Measurements from ENCODE around the gene FRMPD1.

The FRMPD1 gene

DNA sequence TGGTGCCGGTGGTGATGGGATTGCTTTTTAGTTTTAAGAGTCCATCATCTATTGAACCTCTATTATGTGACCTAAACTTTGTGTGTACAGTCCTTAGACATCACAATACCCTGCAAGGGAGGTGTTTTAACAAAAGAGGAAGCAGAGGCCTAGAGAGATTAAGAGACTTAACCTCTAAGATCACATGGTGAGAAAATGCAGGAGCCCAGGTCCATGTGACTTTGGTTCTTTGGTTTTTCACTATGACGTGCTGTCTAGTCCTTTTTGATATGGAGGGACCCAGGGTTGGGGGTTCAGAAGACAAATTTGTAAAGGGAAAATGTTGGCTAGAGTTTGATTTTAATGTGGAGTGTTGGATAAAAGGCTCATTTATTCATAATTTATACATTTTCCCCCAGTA lies 68.8 kb downstream of the FRMPD1 start:
- in situ Hi-C loops (cut with MboI; ENCODE audit: low sequenced_read_pairs, unreplicated experiment), result no loop called here
- peak; percentile 46 for DNase-seq (ENCODE audit: low spot score)
- TF ChIP-seq, protein P1, sequence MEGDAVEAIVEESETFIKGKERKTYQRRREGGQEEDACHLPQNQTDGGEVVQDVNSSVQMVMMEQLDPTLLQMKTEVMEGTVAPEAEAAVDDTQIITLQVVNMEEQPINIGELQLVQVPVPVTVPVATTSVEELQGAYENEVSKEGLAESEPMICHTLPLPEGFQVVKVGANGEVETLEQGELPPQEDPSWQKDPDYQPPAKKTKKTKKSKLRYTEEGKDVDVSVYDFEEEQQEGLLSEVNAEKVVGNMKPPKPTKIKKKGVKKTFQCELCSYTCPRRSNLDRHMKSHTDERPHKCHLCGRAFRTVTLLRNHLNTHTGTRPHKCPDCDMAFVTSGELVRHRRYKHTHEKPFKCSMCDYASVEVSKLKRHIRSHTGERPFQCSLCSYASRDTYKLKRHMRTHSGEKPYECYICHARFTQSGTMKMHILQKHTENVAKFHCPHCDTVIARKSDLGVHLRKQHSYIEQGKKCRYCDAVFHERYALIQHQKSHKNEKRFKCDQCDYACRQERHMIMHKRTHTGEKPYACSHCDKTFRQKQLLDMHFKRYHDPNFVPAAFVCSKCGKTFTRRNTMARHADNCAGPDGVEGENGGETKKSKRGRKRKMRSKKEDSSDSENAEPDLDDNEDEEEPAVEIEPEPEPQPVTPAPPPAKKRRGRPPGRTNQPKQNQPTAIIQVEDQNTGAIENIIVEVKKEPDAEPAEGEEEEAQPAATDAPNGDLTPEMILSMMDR (IDR thresholded peaks at IDR 0.05; ENCODE audit: borderline replicate concordance, control extremely low read depth, extremely low read depth, insufficient read depth, missing control alignments), result no peak

- no peak for DNase-seq (ENCODE audit: low spot score)
- in situ Hi-C loops (cut with MboI; ENCODE audit: low sequenced_read_pairs, unreplicated experiment), result loop anchor here (25.0 kb wide), 1 partner anchor 635 kb away; no protein-coding TSS in a partner anchor
- TF ChIP-seq, protein P1 (IDR thresholded peaks at IDR 0.05; ENCODE audit: borderline replicate concordance, control extremely low read depth, extremely low read depth, insufficient read depth, missing control alignments), result no peak
Observed at GRCh38 chr9:37727013-37727412, 76.3 kb downstream of the FRMPD1 start.

DNA sequence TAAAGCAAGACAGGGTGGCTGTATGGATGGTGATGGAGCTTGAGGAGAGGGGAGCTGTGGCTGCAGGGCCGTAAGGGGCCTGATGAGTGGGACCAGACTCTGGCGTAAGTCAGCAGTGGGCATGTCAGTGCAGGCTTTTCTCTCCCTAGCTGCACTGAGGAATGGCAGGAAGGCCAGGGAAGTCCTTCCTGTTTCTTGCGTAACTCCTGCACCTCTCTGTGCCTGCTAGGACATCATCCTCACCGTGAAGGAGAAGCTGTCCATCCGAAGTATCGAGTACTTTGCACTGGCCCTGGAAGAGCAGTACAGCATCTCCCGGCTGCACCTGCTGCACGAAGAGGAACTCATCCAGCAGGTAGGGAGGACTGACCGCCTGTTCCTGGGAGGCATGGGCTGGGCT lies 78.7 kb downstream of the FRMPD1 start:
- DNase-seq (ENCODE audit: low spot score), result no peak
- TF ChIP-seq, protein P1 (IDR thresholded peaks at IDR 0.05; ENCODE audit: borderline replicate concordance, control extremely low read depth, extremely low read depth, insufficient read depth, missing control alignments), result no peak
- in situ Hi-C loops (cut with MboI; ENCODE audit: low sequenced_read_pairs, unreplicated experiment), result loop anchor here (25.0 kb wide), 1 partner anchor 633 kb away; no protein-coding TSS in a partner anchor

- DNase-seq (ENCODE audit: low spot score), result no peak
- in situ Hi-C loops (cut with MboI; ENCODE audit: low sequenced_read_pairs, unreplicated experiment), result loop anchor here (25.0 kb wide), 1 partner anchor 632 kb away; no protein-coding TSS in a partner anchor
- TF ChIP-seq, protein P1 (IDR thresholded peaks at IDR 0.05; ENCODE audit: borderline replicate concordance, control extremely low read depth, extremely low read depth, insufficient read depth, missing control alignments), result no peak
Observed at GRCh38 chr9:37730256-37730655, 79.5 kb downstream of the FRMPD1 start.

DNA sequence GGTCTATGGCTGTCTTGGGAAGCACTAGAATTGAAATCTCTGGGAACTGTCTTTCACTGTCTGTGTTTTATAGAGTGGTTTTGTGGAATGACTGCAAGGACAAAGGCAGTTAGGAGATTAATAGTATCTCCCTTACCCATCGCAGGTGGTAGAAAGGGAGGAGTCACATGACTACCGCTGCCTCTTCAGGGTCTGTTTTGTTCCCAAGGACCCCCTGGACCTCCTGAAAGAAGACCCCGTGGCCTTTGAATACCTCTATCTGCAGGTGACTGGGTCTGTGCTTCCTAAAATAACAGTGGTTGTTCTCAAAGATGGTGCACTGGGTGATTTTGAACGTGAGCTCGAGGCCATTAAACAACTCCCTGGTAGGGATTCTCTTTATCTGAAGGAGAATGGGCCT lies 80.1 kb downstream of the FRMPD1 start:
- TF ChIP-seq, protein P1 (IDR thresholded peaks at IDR 0.05; ENCODE audit: borderline replicate concordance, control extremely low read depth, extremely low read depth, insufficient read depth, missing control alignments), result no peak
- in situ Hi-C loops (cut with MboI; ENCODE audit: low sequenced_read_pairs, unreplicated experiment), result loop anchor here (25.0 kb wide), 1 partner anchor 631 kb away; no protein-coding TSS in a partner anchor
- DNase-seq (ENCODE audit: low spot score), result no peak

DNA sequence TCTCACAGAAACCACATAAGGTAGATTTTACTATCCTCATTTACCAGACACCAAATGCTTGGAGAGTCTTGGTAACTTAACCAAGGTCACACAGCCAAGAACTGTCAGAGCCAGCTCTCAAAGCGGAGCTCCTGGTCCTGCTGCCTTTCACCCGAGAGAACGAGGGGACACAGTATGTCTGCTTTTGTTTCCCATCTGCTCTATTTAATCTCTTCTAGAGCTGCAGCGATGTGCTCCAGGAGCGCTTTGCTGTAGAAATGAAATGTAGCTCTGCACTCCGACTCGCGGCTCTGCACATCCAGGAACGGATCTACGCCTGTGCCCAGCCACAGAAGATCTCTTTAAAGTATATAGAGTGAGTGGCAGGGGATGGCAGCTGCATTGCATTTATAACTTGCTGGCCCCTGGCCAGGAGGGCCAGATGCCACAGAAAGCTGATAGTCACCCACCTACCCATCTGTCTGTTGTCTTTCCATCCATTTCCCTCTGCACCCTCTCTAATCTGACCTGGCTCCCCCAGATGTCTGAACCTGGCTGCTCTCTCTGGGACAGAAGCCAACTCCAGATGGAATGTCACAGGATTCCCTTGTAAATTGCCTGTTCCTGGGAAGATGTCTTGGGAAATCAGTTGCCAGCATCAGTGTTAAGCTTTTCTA lies 81.5 kb downstream of the FRMPD1 start:
- DNase-seq (ENCODE audit: low spot score), result no peak
- TF ChIP-seq, protein P1 (IDR thresholded peaks at IDR 0.05; ENCODE audit: borderline replicate concordance, control extremely low read depth, extremely low read depth, insufficient read depth, missing control alignments), result no peak
- in situ Hi-C loops (cut with MboI; ENCODE audit: low sequenced_read_pairs, unreplicated experiment), result loop anchor here (25.0 kb wide), 1 partner anchor 630 kb away; no protein-coding TSS in a partner anchor

Measured in GM13976 (cell line).